Measurements from ENCODE around the gene EDEM3.
"Not testable (repeated sequence)": the region's sequence is repeated elsewhere in the genome, so short reads cannot be mapped to it uniquely, and the experiment has no call there.

The EDEM3 gene, protein sequence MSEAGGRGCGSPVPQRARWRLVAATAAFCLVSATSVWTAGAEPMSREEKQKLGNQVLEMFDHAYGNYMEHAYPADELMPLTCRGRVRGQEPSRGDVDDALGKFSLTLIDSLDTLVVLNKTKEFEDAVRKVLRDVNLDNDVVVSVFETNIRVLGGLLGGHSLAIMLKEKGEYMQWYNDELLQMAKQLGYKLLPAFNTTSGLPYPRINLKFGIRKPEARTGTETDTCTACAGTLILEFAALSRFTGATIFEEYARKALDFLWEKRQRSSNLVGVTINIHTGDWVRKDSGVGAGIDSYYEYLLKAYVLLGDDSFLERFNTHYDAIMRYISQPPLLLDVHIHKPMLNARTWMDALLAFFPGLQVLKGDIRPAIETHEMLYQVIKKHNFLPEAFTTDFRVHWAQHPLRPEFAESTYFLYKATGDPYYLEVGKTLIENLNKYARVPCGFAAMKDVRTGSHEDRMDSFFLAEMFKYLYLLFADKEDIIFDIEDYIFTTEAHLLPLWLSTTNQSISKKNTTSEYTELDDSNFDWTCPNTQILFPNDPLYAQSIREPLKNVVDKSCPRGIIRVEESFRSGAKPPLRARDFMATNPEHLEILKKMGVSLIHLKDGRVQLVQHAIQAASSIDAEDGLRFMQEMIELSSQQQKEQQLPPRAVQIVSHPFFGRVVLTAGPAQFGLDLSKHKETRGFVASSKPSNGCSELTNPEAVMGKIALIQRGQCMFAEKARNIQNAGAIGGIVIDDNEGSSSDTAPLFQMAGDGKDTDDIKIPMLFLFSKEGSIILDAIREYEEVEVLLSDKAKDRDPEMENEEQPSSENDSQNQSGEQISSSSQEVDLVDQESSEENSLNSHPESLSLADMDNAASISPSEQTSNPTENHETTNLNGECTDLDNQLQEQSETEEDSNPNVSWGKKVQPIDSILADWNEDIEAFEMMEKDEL

DNA sequence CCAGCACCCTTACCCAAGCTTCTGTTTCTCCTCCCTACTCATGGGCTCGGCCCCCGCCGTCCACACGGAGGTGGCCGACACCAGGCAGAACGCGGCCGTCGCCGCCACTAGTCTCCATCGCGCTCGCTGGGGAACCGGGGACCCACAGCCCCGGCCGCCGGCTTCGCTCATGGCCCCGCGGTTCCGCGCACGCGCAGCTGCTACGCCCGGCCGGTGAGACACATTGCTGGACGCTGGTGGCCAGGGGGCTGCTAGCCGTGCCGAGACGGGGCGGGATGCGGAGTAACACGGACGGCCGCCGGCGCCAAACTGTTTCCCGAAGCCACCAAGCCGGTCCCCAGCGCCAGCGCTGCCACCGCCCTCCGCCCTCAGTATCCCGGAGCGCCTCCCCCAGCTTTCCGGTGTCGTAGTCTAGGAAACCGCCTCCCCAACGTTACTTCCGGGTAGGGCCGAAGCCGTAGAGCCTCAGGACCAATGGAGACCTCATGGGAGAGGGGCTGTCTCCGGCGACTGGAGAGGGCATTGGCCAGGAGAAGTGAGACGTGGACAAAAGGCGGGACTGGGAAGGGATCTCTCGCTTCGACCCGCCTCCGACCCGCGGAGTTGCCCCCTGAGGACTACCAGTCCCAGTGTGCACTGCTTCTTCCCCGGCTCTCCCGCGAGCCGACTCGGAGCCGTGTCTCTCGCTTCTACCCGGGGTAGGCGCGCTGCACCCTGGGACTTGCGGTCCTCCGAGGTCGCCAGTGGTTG lies at the start of gene EDEM3:
Gene EDEM3, minus strand, starts transcription at position 383 of the 750 bp plus-strand sequence. Its CDS starts 212 bp downstream, at position 171.
- peak; percentile 99 for DNase-seq

- DNase-seq = no peak
These were observed 49.6 kb upstream of the EDEM3 start for GRCh38 chr1:184804220-184804619.

DNA sequence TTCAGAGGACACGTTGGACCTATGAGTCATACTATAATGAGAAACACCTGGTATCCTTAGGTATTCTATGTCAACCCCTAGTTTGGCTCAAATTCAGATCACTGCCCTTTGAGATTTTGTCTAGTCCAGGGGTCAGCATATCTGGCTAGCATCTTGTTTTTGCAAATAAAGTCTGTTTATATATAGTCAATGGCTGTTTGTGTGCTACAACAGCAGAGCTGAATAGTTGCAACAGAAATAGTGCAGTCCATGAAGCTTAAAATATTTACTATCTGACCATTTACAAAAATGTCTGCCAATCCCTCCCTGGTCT lies 48.5 kb upstream of the EDEM3 start:
- no peak for DNase-seq

- no peak for DNase-seq
These were observed 47.9 kb upstream of the EDEM3 start for GRCh38 chr1:184802354-184803179.

GRCh38 chr1:184801503-184801902 lies 46.8 kb upstream of the EDEM3 start:
- no peak for DNase-seq

DNA sequence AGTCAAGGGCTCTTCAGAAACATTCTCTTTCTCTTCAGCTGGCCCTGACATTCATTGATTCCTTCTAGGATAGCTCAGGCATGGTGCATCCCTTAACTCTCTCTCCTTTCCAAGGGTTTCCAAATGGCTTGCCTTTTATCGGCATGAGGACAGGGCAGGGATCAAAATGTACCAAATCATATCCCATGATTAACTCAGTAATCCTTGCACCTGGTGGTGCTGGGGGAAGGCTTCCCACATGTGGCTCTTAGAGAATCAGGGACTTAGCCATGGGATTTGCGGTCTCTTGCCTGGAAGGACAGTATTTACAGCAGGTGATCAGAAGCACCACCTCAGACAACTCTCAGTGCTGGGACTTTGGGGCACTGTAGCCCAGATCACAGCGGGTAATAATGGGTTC lies 46.2 kb upstream of the EDEM3 start:
- DNase-seq = no peak

DNA sequence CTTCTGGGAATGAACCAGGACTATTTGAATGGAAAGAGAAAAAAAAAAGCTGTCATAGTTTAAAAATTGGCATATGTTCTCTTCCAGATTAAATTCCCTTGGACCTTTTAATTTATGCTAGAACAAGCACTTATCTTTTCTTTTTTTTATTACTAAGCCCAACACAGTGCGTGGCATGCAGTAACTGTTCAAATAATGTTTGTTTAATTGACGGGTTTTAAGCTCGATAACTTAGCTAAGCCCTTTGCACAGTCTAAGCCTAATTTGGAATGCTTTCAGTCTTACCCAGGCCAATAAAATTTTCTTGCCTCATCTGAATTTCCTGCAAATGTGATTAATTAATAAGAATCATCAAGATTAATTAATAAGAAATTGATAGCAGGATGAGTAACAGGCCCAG lies 39.3 kb upstream of the EDEM3 start:
- no peak for DNase-seq

DNA sequence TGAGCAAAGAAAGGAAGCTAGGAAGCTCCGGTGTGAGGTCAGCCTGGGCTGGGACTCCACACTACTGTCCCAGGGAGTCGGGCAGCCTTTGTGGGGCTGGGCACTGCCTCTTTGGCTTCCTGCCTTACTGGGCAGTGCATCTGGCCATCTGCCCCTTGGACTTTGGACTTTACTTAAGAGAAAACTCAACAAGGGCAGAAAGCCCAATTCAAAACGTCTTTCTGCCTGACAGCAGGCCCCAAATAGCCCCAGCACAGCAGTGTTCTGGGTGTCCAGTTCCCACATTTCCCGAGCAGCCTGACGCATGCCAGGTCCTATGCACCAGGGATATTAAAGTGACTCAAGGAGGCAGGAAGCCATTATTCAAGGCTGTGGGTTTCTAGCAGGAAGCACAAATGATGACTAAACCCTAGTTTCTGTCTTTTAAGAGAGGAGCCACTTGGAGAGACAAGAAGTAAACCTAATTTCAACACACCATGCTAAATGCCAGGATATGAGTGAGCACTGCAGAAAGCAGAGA lies 37.9 kb upstream of the EDEM3 start:
- peak in 1 of 2 donors; percentile 59 for DNase-seq

- DNase-seq = no peak
These were observed 36.9 kb upstream of the EDEM3 start for GRCh38 chr1:184791550-184791900.

DNA sequence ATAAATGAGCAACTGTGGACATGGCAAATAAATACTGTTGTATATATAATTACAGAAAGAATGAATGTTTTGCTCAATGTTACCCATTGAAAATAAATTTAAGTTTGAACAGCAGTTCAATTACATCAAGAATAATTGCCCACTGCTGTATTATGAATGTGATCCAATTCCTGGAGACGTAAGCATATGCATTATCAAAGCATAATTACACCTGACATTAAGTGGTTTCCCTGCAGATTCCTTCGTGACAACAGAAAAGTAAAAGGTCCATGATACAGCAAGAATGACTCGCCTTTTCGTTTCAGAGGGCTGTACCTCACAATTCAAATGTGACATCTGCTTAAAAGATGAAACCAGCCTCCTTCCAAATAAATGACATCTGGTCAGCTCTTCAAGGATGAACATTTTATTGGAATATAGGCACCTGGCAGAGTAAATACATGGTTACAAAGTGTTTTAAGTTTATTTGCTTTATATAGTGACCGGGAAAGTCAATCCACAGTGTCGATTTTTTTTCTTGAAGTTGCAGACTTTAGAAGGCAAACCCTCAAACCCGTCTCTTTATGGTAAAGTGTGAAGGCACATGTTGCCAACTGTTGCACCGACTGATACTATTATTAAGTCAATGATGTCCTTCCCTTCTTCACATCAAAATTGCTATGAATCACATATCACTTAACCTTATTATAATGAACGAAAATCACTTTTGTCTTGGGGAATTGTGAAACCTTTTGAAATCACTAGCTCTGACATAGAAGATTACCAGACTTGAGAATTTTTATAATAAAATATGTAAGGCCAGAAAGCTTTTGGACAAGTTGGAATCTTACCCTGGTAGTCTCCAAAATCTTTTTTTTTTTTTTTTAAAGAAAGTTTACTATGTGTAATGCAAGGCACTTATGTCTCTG lies 36.2 kb upstream of the EDEM3 start:
- no peak for DNase-seq

DNA sequence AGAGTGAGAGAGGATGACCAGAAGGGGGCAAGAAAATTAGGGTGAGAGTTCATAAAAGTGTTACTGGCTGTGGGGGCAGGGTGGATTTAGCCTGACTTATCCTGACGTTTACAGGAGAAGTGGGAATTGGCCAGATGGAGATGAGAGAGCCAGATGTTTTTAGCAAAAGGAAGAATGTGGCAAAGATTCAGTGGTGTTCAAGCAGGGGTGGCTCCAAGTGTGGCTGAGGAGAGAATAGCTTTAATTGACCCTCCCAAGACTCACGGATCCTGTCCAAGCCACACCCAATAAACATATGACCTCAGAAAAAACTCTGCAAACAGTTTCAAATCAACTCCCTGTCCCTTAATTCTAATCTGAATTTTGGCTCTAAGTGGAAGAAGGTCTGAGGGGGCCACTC lies 35.2 kb upstream of the EDEM3 start:
- no peak for DNase-seq

DNA sequence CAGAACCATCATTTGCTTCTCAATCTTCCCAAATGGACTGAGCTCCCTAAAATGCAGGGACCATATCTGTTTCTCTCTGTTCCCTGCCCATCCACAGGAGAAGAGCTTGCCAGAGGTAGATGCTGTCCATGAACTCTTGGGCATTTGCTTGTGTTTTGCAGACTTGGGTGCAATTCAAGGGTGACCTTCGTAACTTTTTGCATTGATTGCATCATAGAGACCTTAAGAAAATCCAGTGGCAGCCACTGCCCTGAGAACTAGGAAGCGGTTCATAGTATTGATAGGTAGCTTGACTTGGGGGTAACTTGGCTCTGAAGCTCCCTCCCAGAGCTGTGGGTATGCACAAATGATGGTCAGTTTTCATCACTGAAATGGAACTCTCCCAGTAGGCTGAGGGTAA lies 34.3 kb upstream of the EDEM3 start:
- DNase-seq = no peak

GRCh38 chr1:184785529-184785928 lies 30.9 kb upstream of the EDEM3 start:
- no peak for DNase-seq

GRCh38 chr1:184783723-184784122 lies 29.1 kb upstream of the EDEM3 start:
- DNase-seq = not testable (repeated sequence)

DNA sequence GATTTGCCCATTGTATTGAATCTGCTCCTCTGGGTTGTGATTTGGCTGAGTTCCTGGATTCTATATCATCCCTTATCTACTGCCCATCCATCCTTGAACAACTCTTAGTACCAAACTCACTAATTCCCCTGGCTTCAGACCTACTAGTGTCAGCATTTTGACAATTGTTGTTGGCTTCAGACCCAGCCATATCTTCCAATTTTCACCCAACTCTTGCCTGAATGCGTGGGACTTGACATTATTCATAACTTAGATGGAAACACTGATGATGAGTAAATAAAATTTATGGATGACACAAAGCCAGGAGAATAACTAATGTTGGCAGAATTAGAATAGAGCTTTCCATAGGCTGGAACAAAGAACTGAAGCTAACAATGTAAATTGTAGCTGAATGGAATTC lies 27.3 kb upstream of the EDEM3 start:
- DNase-seq = no peak

DNA sequence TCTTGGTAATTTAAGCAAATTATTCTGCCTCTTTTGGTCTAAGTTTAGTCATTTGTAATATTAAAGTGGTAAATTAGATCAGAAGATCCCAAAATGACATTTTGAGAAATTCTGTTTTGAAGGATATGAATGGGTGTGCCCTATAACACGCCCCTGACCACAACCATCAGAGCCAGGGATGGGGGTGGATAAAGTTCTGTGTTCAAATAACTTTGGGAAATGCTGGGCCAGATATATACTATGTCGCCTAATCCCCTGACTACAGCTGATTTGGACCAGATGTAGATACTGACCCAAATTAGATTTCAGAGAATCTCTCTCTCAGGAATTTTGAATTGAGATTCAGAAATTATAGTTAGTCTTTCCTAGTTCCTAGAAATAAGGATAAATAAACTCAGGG lies 21.2 kb upstream of the EDEM3 start:
- no peak for DNase-seq

DNA sequence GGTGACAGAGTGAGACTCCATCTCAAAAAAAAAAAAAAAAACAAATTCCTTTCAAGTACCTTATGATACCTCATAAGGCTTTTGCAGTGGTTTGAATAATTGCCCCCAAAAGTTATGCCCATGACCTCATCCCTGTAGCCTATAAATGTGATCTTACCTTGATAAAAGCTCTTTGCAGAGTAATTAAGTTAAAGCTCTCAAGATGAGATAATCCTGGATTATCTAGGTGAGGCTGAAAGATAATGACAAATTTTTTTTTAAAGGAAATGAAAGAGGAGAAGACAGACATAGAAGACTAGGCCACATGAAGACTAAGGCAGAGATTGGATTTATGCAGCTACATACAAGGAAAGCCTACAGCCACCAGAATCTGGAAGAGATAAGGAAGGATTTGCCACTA lies 20.7 kb upstream of the EDEM3 start:
- no peak for DNase-seq

GRCh38 chr1:184773762-184774320 lies 19.2 kb upstream of the EDEM3 start:
- no peak for DNase-seq

GRCh38 chr1:184771190-184771691 lies 16.6 kb upstream of the EDEM3 start:
- no peak for DNase-seq

DNA sequence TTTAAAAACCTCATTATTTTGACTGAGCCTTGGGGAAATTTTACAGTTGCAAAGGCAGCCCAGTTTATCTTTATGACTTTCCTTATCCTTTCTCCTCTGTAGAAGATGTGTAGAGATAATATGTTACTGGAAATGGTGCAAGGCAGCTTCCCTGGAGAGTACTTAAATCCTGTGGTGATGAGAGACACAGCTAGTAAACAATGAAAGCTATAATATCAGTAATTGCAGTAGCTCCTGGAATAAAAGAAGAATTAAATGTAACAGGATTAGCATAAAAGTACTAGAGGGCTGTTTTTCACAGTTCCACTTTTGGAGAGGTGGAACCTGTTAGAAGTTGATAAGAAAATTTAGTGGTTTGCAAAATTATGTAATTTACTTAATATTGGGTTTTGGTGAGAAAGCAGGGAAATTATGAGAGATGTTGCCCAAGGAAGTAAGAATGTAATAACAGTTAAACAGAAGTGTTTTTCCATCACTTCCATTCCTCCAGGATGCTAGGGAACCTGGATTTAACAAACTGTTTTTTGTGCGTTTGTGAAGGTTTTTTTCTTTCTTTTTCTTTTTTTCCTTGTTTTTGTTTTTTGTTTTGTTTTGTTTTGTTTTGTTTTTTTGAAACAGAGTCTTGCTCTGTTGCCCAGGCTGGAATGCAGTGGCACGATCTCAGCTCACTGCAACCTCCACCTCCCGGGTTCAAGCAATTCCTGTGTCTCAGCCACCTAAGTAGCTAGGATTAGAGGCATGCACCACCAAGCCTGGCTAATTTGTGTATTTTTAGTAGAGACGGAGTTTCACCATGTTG lies 15.7 kb upstream of the EDEM3 start:
- DNase-seq = no peak

All from CD4-positive, alpha-beta T cell treated with Interleukin-1 beta for 1 hour (primary cell).